Measurements from ENCODE around the gene GCNT2.
A peak's percentile ranks its signal among the peaks of the same experiment; 100 is the strongest.

Gene GCNT2

DNA sequence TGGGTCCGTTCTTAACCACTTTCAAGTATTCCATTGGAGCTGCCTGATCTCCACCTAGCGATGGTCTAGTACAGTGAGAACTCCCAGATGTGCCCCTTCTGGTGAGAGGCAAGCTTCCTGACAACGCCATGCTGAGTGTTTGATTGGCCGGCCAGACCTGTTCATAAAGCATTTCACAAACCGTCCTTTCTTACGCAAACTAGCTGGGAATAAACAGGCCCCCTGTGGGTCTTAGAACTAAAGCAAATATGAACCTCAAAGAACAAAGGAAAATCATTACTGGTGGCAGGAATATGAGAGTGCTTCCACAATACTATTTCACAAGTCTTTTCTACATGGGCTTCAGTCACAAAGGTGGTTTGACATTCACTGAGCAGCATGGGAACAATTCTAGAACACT lies 15.6 kb upstream of the GCNT2 start:
- H3K4me3 ChIP-seq (ENCODE audit: control insufficient read depth, low read depth, low read length), result no peak overlapping the region
- no peak for DNase-seq (ENCODE audit: low read depth)
- TF ChIP-seq CTCF (IDR thresholded peaks at IDR 0.05; ENCODE audit: control insufficient read depth, insufficient read depth, low read depth, low read length, missing control alignments), result no peak

DNA sequence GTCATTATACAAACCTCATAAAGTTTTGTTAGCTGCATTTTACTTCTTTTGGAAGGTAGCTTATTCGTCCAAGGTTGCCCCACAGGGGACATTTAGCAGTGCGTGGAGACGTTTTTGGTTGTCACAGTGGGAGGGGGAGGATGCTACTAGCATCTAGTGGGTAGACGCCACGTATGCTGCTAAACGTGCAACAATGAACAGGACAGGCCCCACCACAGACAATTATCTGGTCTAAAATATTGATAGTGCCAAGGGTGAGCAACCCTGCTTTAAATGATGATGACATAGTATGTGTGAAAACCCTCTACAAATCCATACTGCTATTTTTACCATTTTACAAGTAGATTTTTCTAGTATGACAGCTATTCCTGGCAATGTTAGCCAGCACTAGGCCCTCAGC lies 13.9 kb upstream of the GCNT2 start:
- TF ChIP-seq CTCF (IDR thresholded peaks at IDR 0.05; ENCODE audit: control insufficient read depth, insufficient read depth, low read depth, low read length, missing control alignments), result no peak
- H3K4me3 ChIP-seq (ENCODE audit: control insufficient read depth, low read depth, low read length), result no peak overlapping the region
- no peak for DNase-seq (ENCODE audit: low read depth)

- H3K4me3 ChIP-seq (ENCODE audit: control insufficient read depth, low read depth, low read length), result no peak overlapping the region
- TF ChIP-seq CTCF (IDR thresholded peaks at IDR 0.05; ENCODE audit: control insufficient read depth, insufficient read depth, low read depth, low read length, missing control alignments), result no peak
- no peak for DNase-seq (ENCODE audit: low read depth)
Measured at GRCh38 chr6:10507715-10508114, 13.4 kb upstream of the GCNT2 start.

- no peak overlapping the region for H3K4me3 ChIP-seq (ENCODE audit: control insufficient read depth, low read depth, low read length)
- no peak for DNase-seq (ENCODE audit: low read depth)
- peak; percentile 75 for TF ChIP-seq CTCF (IDR thresholded peaks at IDR 0.05; ENCODE audit: control insufficient read depth, insufficient read depth, low read depth, low read length, missing control alignments)
Measured at GRCh38 chr6:10510592-10511367, 10.4 kb upstream of the GCNT2 start.

DNA sequence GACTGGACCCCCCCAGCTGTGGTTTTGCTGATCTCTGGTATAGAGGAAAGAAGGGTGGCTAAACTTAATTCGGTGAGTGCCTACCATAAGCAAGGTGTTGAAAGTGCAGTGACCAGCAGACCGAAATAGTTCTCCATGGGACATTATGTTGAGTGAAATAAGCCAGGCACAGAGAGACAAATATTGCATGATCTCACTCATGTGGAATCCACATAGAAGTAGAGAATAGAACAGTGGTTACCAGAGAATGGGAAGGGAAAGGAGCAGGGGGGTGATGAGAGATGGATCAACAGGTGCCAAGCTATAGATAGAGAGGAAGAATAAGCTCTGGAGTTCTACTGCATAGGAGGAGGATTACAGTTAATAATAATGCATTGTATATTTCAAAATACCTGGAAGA lies 9.7 kb upstream of the GCNT2 start:
- H3K4me3 ChIP-seq (ENCODE audit: control insufficient read depth, low read depth, low read length), result no peak overlapping the region
- no peak for TF ChIP-seq CTCF (IDR thresholded peaks at IDR 0.05; ENCODE audit: control insufficient read depth, insufficient read depth, low read depth, low read length, missing control alignments)
- no peak for DNase-seq (ENCODE audit: low read depth)

- no peak overlapping the region for H3K4me3 ChIP-seq (ENCODE audit: control insufficient read depth, low read depth, low read length)
- TF ChIP-seq CTCF (IDR thresholded peaks at IDR 0.05; ENCODE audit: control insufficient read depth, insufficient read depth, low read depth, low read length, missing control alignments), result no peak
- DNase-seq (ENCODE audit: low read depth), result no peak
Measured at GRCh38 chr6:10513544-10513943, 7.6 kb upstream of the GCNT2 start.

Measured in AG09309 (cell line).